LNCaP clone FGC (cell line): ENCODE results near the gene SLC24A4.

ENCODE experiments used
- DNase-seq: peaks from one replicate; pipeline ENCODE4 v3.0.0-alpha.2; 2011; ENCODE audit warnings: low read depth
- H3K4me3 ChIP-seq: 2 replicates; pipeline ENCODE4 v1.5.1; 2011; ENCODE audit warnings: mild to moderate bottlenecking, low read depth, low read length, control low read depth
- CTCF ChIP-seq: IDR thresholded peaks from 2 replicates; pipeline ENCODE4 v1.5.1; 2012; ENCODE audit warnings: mild to moderate bottlenecking; ENCODE audit not compliant: control insufficient read depth, insufficient read depth; ENCODE audit errors: extremely low read depth

SLC24A4 gene

GRCh38 chr14:92437729-92438285 is 114.8 kb downstream of the SLC24A4 start:
- no peak for TF ChIP-seq CTCF
- DNase-seq = no peak
- no peak overlapping the region for H3K4me3 ChIP-seq

- TF ChIP-seq CTCF = no peak
- H3K4me3 ChIP-seq = no peak overlapping the region
- DNase-seq = no peak
These were observed 116.8 kb downstream of the SLC24A4 start for GRCh38 chr14:92439537-92440344.

- no peak for TF ChIP-seq CTCF
- H3K4me3 ChIP-seq = no peak overlapping the region
- DNase-seq = no peak
These were observed 117.5 kb downstream of the SLC24A4 start for GRCh38 chr14:92440345-92441003.

GRCh38 chr14:92441751-92442504 is 119.0 kb downstream of the SLC24A4 start:
- DNase-seq = no peak
- H3K4me3 ChIP-seq = no peak overlapping the region
- TF ChIP-seq CTCF = no peak

GRCh38 chr14:92443167-92443566 is 120.2 kb downstream of the SLC24A4 start:
- TF ChIP-seq CTCF = no peak
- no peak overlapping the region for H3K4me3 ChIP-seq
- DNase-seq = no peak

- H3K4me3 ChIP-seq = no peak overlapping the region
- DNase-seq = no peak
- no peak for TF ChIP-seq CTCF
These were observed 120.8 kb downstream of the SLC24A4 start for GRCh38 chr14:92443741-92444140.
